GM12878 (cell line): ENCODE results near the gene TSKU. TPM values are rescaled to one million over a fixed set of nuclear protein-coding genes. Genes with fewer than 3 reads are reported as not detected.

Source experiments
- ATAC-seq: fragments of 200-7000 bp; cut with Tn5 transposase; 3 replicates; pipeline ENCODE4 v1.9.1; 2020; ENCODE audit warnings: mild to moderate bottlenecking, moderate library complexity
- BruUV-seq: library from RNA; stranded (reverse); fragments of 400-500 nt; replicated peaks from 2 replicates; lab custom pipeline; 2021; lab: Mats Ljungman, UMichigan
- CTCF ChIA-PET: fragments of 300-600 bp; sonication (Branson Sonifier 250); formaldehyde crosslinking; extraction: SDS; loops from one replicate; lab custom pipeline; 2021; ENCODE audit warnings: inconsistent platforms; lab: Yijun Ruan, JAX
- POLR2A ChIA-PET: fragments of 350-600 bp; formaldehyde crosslinking; extraction: SDS; loops from one replicate; lab custom pipeline; 2021; ENCODE audit warnings: inconsistent platforms; lab: Charles Lee
- RAD21 ChIA-PET: fragments of 300-600 bp; sonication (Branson Sonifier 250); formaldehyde crosslinking; loops from one replicate; lab custom pipeline; 2023; ENCODE audit warnings: antibody characterized with exemption; ENCODE audit not compliant: unreplicated experiment; lab: Charles Lee
- SMC1A ChIA-PET: fragments of 300-600 bp; sonication (Branson Sonifier 250); formaldehyde crosslinking; loops from one replicate; lab custom pipeline; 2023; ENCODE audit not compliant: unreplicated experiment, uncharacterized antibody; lab: Charles Lee
- DNase-seq: peaks from one replicate; pipeline ENCODE4 v3.0.0-alpha.2; 2011; ENCODE audit warnings: low read depth, low spot score
- FAIRE-seq: peaks from 3 replicates; lab custom pipeline; 2011; peaks lifted over from hg19 to GRCh38; lab: Jason Lieb, UNC
- H2AFZ ChIP-seq: 2 replicates; pipeline ENCODE4 v1.6.0; 2011; ENCODE audit warnings: low read depth, low read length, control low read depth; ENCODE audit not compliant: control insufficient read depth
- H3K27ac ChIP-seq: 2 replicates; pipeline ENCODE4 v1.5.1; 2011; ENCODE audit warnings: control low read depth; ENCODE audit not compliant: control insufficient read depth, insufficient read depth
- H3K27me3 ChIP-seq, 2 experiments: replicated peaks in 1 of 2; 2 replicates each; pipeline versions ENCODE4 v1.6.0 to v1.6.1; 2011; ENCODE audit warnings: low read length in 1 of 2; ENCODE audit not compliant: control insufficient read depth in 2 of 2, insufficient read depth in 2 of 2
- H3K36me3 ChIP-seq, 2 experiments: 2 replicates each; pipeline ENCODE4 v1.5.1; 2011; ENCODE audit warnings: low read length in 1 of 2; ENCODE audit not compliant: control insufficient read depth in 2 of 2, insufficient read depth in 2 of 2
- H3K4me1 ChIP-seq: 2 replicates; pipeline ENCODE4 v1.6.1; 2011; ENCODE audit warnings: mild to moderate bottlenecking, low read length, moderate library complexity, mixed read lengths; ENCODE audit not compliant: control insufficient read depth, insufficient read depth
- H3K4me2 ChIP-seq: 2 replicates; pipeline ENCODE4 v1.6.0; 2011; ENCODE audit warnings: control low read depth; ENCODE audit not compliant: control insufficient read depth, insufficient read depth
- H3K4me3 ChIP-seq: fragments of 200-600 bp; sonication (generic); 2 replicates; pipeline ENCODE4 v1.5.1; 2016
- H3K79me2 ChIP-seq: 2 replicates; pipeline ENCODE4 v1.6.0; 2011; ENCODE audit warnings: low read length; ENCODE audit not compliant: control insufficient read depth, insufficient read depth
- H3K9ac ChIP-seq: 2 replicates; pipeline ENCODE4 v1.8.0; 2011; ENCODE audit warnings: low read length, control low read depth, mixed read lengths; ENCODE audit not compliant: control insufficient read depth, insufficient read depth
- H3K9me3 ChIP-seq: replicated peaks from 3 replicates; pipeline ENCODE4 v1.5.1; 2011; ENCODE audit warnings: mild to moderate bottlenecking, low read length; ENCODE audit not compliant: control insufficient read depth, insufficient read depth
- H4K20me1 ChIP-seq: 2 replicates; pipeline ENCODE4 v1.6.0; 2011; ENCODE audit not compliant: control insufficient read depth, insufficient read depth
- IKZF2 ChIP-seq, 2 experiments: fragments of 450-650 bp; IDR thresholded peaks; 2 replicates each; pipeline ENCODE4 v1.6.1; 2017; ENCODE audit warnings: mild to moderate bottlenecking in 2 of 2, moderate library complexity in 2 of 2
- KDM1A ChIP-seq: fragments of 200-600 bp; sonication (generic); IDR thresholded peaks from 2 replicates; pipeline ENCODE4 v1.6.1; 2016; ENCODE audit warnings: borderline replicate concordance
- NFYB ChIP-seq: IDR thresholded peaks from 2 replicates; pipeline ENCODE4 v1.6.1; 2011; ENCODE audit warnings: low read depth, mild to moderate bottlenecking, low read length, improper control_type of control experiment, moderate library complexity; ENCODE audit not compliant: insufficient read depth
- SKIL ChIP-seq: fragments of 450-650 bp; IDR thresholded peaks from 2 replicates; pipeline ENCODE4 v1.6.1; 2017; ENCODE audit warnings: mild to moderate bottlenecking, low read depth, inconsistent platforms; ENCODE audit not compliant: poor library complexity, severe bottlenecking
- TCF3 ChIP-seq: IDR thresholded peaks from 2 replicates; pipeline ENCODE4 v1.6.1; 2012; ENCODE audit warnings: low read depth, mild to moderate bottlenecking, low read length, borderline replicate concordance; ENCODE audit not compliant: insufficient read depth
- ZBED1 ChIP-seq: IDR thresholded peaks from 2 replicates; pipeline ENCODE4 v1.6.1; 2016; ENCODE audit warnings: borderline replicate concordance
- ZBTB4 ChIP-seq: fragments of 450-650 bp; formaldehyde crosslinking; IDR thresholded peaks from 2 replicates; pipeline ENCODE4 v1.4.0; 2022; ENCODE audit warnings: mild to moderate bottlenecking, moderate library complexity
- WGBS: methylation state at CpG from one replicate; pipeline ENCODE4 v1.1.6; 2016; ENCODE audit warnings: low lambda C conversion rate; ENCODE audit not compliant: insufficient replicate concordance, insufficient coverage; ENCODE audit errors: missing lambda C conversion rate; 5-methylcytosine and 5-hydroxymethylcytosine counted together
- in situ Hi-C: fragments of 300-500 bp; cut with MboI; formaldehyde crosslinking; loops from 9 replicates; pipeline ENCODE4 v1.14.3; 2018; ENCODE audit warnings: mixed read lengths
- intact Hi-C: fragments of 100-400 bp; cut with micrococcal nuclease; formaldehyde crosslinking; loops from one replicate; pipeline ENCODE4 v1.14.2; 2022; ENCODE audit not compliant: unreplicated experiment
- polyA plus RNA-seq, 11 experiments: library from polyadenylated mRNA; depleted of rRNA in 4 of 11; unstranded in 6 of 11; stranded (reverse) in 5 of 11; fragments of >200 nt; fragmentation: Nextera tagmentation in 4 of 11; fragmentation: Illumina TruSeq in 1 of 11; extraction: Ambion mirVana in 4 of 11; extraction: Trizol in 1 of 11; gene quantifications; 1 replicate in 1 of 11; 2 replicates in 10 of 11; pipeline versions ENCODE4 v1.2.1 to v1.2.3, GENCODE V29; 2011 to 2016; ENCODE audit warnings: inconsistent platforms in 2 of 11, missing spikeins in 2 of 11, low read depth in 1 of 11
- total RNA-seq, 4 experiments: library from RNA; depleted of rRNA in 3 of 4; stranded (reverse); fragments of >200 nt in 3 of 4; fragmentation: Illumina TruSeq in 1 of 4; extraction: Trizol in 1 of 4; gene quantifications; 2 replicates each; pipeline versions ENCODE4 v1.2.1 to v1.2.3, GENCODE V29; 2013 to 2021

The TSKU gene
- total and polyA plus RNA-seq, 10 of the 15 experiments (the other 5 are each of a cell fraction or from before 2014, with no cell fraction given), result 0.04 to 1.5 (median 0.62) TPM

GRCh38 chr11:76788661-76789442 lies 5.7 kb downstream of the TSKU start:
- Histone ChIP-seq H3K9ac (no peak overlapping the region), H2AFZ (no peak overlapping the region), H3K4me2 (no peak overlapping the region), H3K36me3 (no peaks in the 10 kb centered on the region), H4K20me1 (no peaks in the 10 kb centered on the region), H3K27me3 (peaks cover 2 to 13% of the 10 kb centered on the region in 2 experiments), H3K4me3 (no peak overlapping the region), H3K79me2 (no peaks in the 10 kb centered on the region), H3K9me3 (no peaks in the 10 kb centered on the region), H3K4me1 (no peaks in the 10 kb centered on the region), H3K27ac (no peak overlapping the region)
- SMC1A ChIA-PET, result interaction anchor here (1.2 kb wide), 1 partner anchor 9 kb away, joined by 3 read pairs; no protein-coding TSS in a partner anchor
- TF ChIP-seq IKZF2 (IDR thresholded peaks at IDR 0.05) (no peak), KDM1A (no peak), TCF3 (no peak), SKIL (no peak), NFYB (no peak), ZBTB4 (no peak), ZBED1 (no peak)
- no peak for ATAC-seq
- RAD21 ChIA-PET, result interaction anchor here (1.4 to 1.8 kb wide), 2 partner anchors 10 to 55 kb away, joined by 3 to 4 read pairs; no protein-coding TSS in a partner anchor
- intact Hi-C loops, result no loop called here
- no peak for DNase-seq
- in situ Hi-C loops, result no loop called here
- FAIRE-seq, result no peak
- CTCF ChIA-PET, result interaction anchor here (0.8 to 1.9 kb wide), 4 partner anchors 9 to 130 kb away, joined by 3 to 5 read pairs (median 3); no protein-coding TSS in a partner anchor
- POLR2A ChIA-PET, result no interaction called here
- no TSS peak for BruUV-seq
- 30% methylated on average over 10 of the region's 10 CpGs for WGBS
